Lung (tissue), 12 donors: ENCODE data around the gene DIPK1A. TPM values are rescaled to one million over a fixed set of nuclear protein-coding genes. Genes with fewer than 3 reads are reported as not detected.

Experiments
- ATAC-seq: fragments of 200-7000 bp; cut with Tn5 transposase; one replicate; pipeline ENCODE4 v1.9.1; 2020; ENCODE audit warnings: moderate number of reproducible peaks; ENCODE audit not compliant: insufficient read depth, low FRiP score
- DNase-seq, 3 donors: peaks; one replicate each; pipeline ENCODE4 v3.0.0-alpha.2; 2013 to 2017
- H3K27ac ChIP-seq, 2 donors: one replicate each; pipeline ENCODE4 v1.5.1; 2013; ENCODE audit warnings: mild to moderate bottlenecking in 2 of 2, moderate library complexity in 2 of 2, control low read depth in 1 of 2, inconsistent platforms in 1 of 2, low read depth in 1 of 2, low read length in 1 of 2
- H3K27me3 ChIP-seq, 3 donors: one replicate each; pipeline ENCODE4 v1.5.1; 2013; ENCODE audit warnings: low read length in 2 of 3; ENCODE audit not compliant: control insufficient read depth in 3 of 3, insufficient read depth in 3 of 3
- H3K36me3 ChIP-seq, 4 donors: one replicate each; pipeline ENCODE4 v1.5.1; 2013; ENCODE audit warnings: low read length in 4 of 4, mild to moderate bottlenecking in 1 of 4, moderate library complexity in 1 of 4; ENCODE audit not compliant: control insufficient read depth in 4 of 4, insufficient read depth in 4 of 4
- H3K4me1 ChIP-seq, 5 donors: one replicate each; pipeline ENCODE4 v1.5.1; 2013; ENCODE audit warnings: low read length in 5 of 5, mild to moderate bottlenecking in 2 of 5, moderate library complexity in 1 of 5; ENCODE audit not compliant: control insufficient read depth in 5 of 5, insufficient read depth in 5 of 5
- H3K4me3 ChIP-seq: one replicate; pipeline ENCODE4 v1.5.1; 2013; ENCODE audit warnings: mild to moderate bottlenecking, control low read depth, moderate library complexity
- H3K9ac ChIP-seq, 2 donors: one replicate each; pipeline ENCODE4 v1.5.1; 2013; ENCODE audit warnings: low read length in 2 of 2, control low read depth in 1 of 2; ENCODE audit not compliant: insufficient read depth in 1 of 2
- H3K9me3 ChIP-seq, 4 donors: one replicate each; pipeline ENCODE4 v1.5.1; 2013; ENCODE audit warnings: low read length in 3 of 4, mild to moderate bottlenecking in 1 of 4, moderate library complexity in 1 of 4; ENCODE audit not compliant: control insufficient read depth in 4 of 4, insufficient read depth in 3 of 4
- CTCF ChIP-seq: IDR thresholded peaks from 2 replicates; pipeline ENCODE4 v1.5.1; 2012; ENCODE audit warnings: mild to moderate bottlenecking; ENCODE audit errors: control extremely low read depth, extremely low read depth
- WGBS, 2 donors: extraction: QIAGEN DNeasy Blood & Tissue Kit; methylation state at CpG; one replicate each; pipeline ENCODE4 v1.1.7; 2013; 5-methylcytosine and 5-hydroxymethylcytosine counted together
- polyA plus RNA-seq, 2 donors: library from polyadenylated mRNA; stranded (reverse); fragments of 200-250 nt; gene quantifications; one replicate each; pipeline ENCODE4 v1.2.1, GENCODE V29; 2013
- total RNA-seq, 2 donors: library from RNA; depleted of rRNA in 1 of 2; stranded (reverse); fragments of >200 nt in 1 of 2; gene quantifications; one replicate each; pipeline ENCODE4 v1.2.1, GENCODE V29; 2014 to 2021
- donor health status: control.
- donor health status: control.
- donor health status: Bipolar disorder and iron deficiency.
- donor health status: healthy.
- donor health status: DM: yes; HTN: yes; CAD: no.

Gene DIPK1A
- total and polyA plus RNA-seq, 4 donors: 2.3 to 8.0 (median 4.1) TPM

- no peak for TF ChIP-seq CTCF
- Histone ChIP-seq H3K9ac (no peak overlapping the region), H3K9me3 (no peaks in the 10 kb centered on the region), H3K27me3 (no peaks in the 10 kb centered on the region), H3K4me1 (peaks cover 0 to 7% (median 5%) of the 10 kb centered on the region in 5 donors), H3K36me3 (no peaks in the 10 kb centered on the region), H3K27ac (peak overlapping the region in 1 of 2 donors; percentile 15), H3K4me3 (no peak overlapping the region)
- peak in 1 of 3 donors; percentile 31 for DNase-seq
- 62 to 65% methylated on average over 8 of the region's 8 CpGs for WGBS, 2 donors
- no peak for ATAC-seq
Observed at GRCh38 chr1:92995441-92996430, 34.5 kb upstream of the DIPK1A start.

- WGBS, 2 donors: 57 to 64% methylated on average over 5 of the region's 5 CpGs
- peaks cover 0 to 1% (median 0%) of the 10 kb centered on the region in 5 donors for H3K4me1 ChIP-seq
- H3K9me3 ChIP-seq: no peaks in the 10 kb centered on the region
- ATAC-seq (peak; percentile 67), DNase-seq (peak; percentile 70 to 92 (median 88))
- no peaks in the 10 kb centered on the region for H3K36me3 ChIP-seq
- H3K9ac ChIP-seq: no peak overlapping the region
- H3K27ac ChIP-seq: no peak overlapping the region
- no peak overlapping the region for H3K4me3 ChIP-seq
- TF ChIP-seq CTCF: peak; percentile 89
- H3K27me3 ChIP-seq: no peaks in the 10 kb centered on the region
Observed at GRCh38 chr1:92994105-92994712, 32.9 kb upstream of the DIPK1A start.

GRCh38 chr1:92993581-92993980, 32.3 kb upstream of the DIPK1A start:
- H3K4me3 ChIP-seq: no peak overlapping the region
- WGBS, 2 donors: 98 to 100% methylated on average over 1 of the region's 1 CpG
- H3K4me1 ChIP-seq: peaks cover 0 to 1% (median 0%) of the 10 kb centered on the region in 5 donors
- no peaks in the 10 kb centered on the region for H3K36me3 ChIP-seq
- no peaks in the 10 kb centered on the region for H3K27me3 ChIP-seq
- DNase-seq (no peak), ATAC-seq (no peak)
- no peaks in the 10 kb centered on the region for H3K9me3 ChIP-seq
- no peak overlapping the region for H3K9ac ChIP-seq
- H3K27ac ChIP-seq: no peak overlapping the region
- no peak for TF ChIP-seq CTCF
